Caco-2 (cell line): ENCODE results near the gene DLGAP4. TPM values are rescaled to one million over a fixed set of nuclear protein-coding genes. Genes with fewer than 3 reads are reported as not detected.
"Not testable (repeated sequence)": the region's sequence is repeated elsewhere in the genome, so short reads cannot be mapped to it uniquely, and the experiment has no call there.

Source experiments
- BruUV-seq: library from RNA; stranded (reverse); fragments of 400-500 nt; replicated peaks from 2 replicates; lab custom pipeline; 2021; lab: Mats Ljungman, UMichigan
- CTCF ChIA-PET: fragments of 300-600 bp; sonication (Branson Sonifier 250); formaldehyde crosslinking; loops from one replicate; lab custom pipeline; 2022; ENCODE audit warnings: antibody characterized with exemption; lab: Charles Lee
- POLR2A ChIA-PET: fragments of 300-600 bp; sonication (Branson Sonifier 250); formaldehyde crosslinking; loops from one replicate; lab custom pipeline; 2022; ENCODE audit warnings: antibody characterized with exemption; lab: Charles Lee
- DNase-seq, 2 experiments: peaks; one replicate each; pipeline versions ENCODE4 v3.0.0 to v3.0.0-alpha.2; 2020 to 2022
- H3K27me3 ChIP-seq: replicated peaks from 2 replicates; pipeline ENCODE4 v1.6.0; 2011; ENCODE audit warnings: low read length; ENCODE audit not compliant: control insufficient read depth, insufficient read depth
- H3K36me3 ChIP-seq: 2 replicates; pipeline ENCODE4 v1.5.1; 2011; ENCODE audit warnings: low read length; ENCODE audit not compliant: control insufficient read depth, insufficient read depth
- H3K4me1 ChIP-seq: fragments of 250-450 bp; sonication (Bioruptor Pico); 2 replicates; pipeline ENCODE4 v1.5.1; 2020; ENCODE audit warnings: mild to moderate bottlenecking
- H3K4me3 ChIP-seq: 2 replicates; pipeline ENCODE4 v1.5.1; 2011; ENCODE audit warnings: low read depth, mild to moderate bottlenecking, control low read depth, low read length
- H3K9me3 ChIP-seq: fragments of 250-450 bp; sonication (Bioruptor Pico); 2 replicates; pipeline ENCODE4 v1.5.1; 2020; ENCODE audit warnings: mild to moderate bottlenecking, moderate library complexity
- H3K27ac Mint-ChIP-seq: one replicate; pipeline ENCODE4 v1.8.0; 2022; ENCODE audit warnings: mixed read lengths; ENCODE audit not compliant: unreplicated experiment
- H3K27me3 Mint-ChIP-seq: one replicate; pipeline ENCODE4 v1.8.0; 2022; ENCODE audit warnings: mixed read lengths; ENCODE audit not compliant: insufficient read depth, unreplicated experiment
- H3K36me3 Mint-ChIP-seq: one replicate; pipeline ENCODE4 v1.8.0; 2022; ENCODE audit warnings: mild to moderate bottlenecking, mixed read lengths; ENCODE audit not compliant: insufficient read depth, unreplicated experiment
- H3K4me1 Mint-ChIP-seq: one replicate; pipeline ENCODE4 v1.8.0; 2022; ENCODE audit warnings: low read depth, mixed read lengths; ENCODE audit not compliant: unreplicated experiment
- H3K4me3 Mint-ChIP-seq: one replicate; pipeline ENCODE4 v1.8.0; 2022; ENCODE audit warnings: mild to moderate bottlenecking, moderate library complexity, mixed read lengths; ENCODE audit not compliant: unreplicated experiment
- H3K9me3 Mint-ChIP-seq: one replicate; pipeline ENCODE4 v1.8.0; 2022; ENCODE audit warnings: mixed read lengths; ENCODE audit not compliant: unreplicated experiment
- CTCF ChIP-seq, 2 experiments: fragments of 200-600 bp in 1 of 2; IDR thresholded peaks; 1 replicate in 1 of 2; 2 replicates in 1 of 2; pipeline versions ENCODE4 v1.5.1 to v1.8.0; 2011 to 2022; ENCODE audit warnings: antibody characterized with exemption in 1 of 2, control low read depth in 1 of 2, inconsistent platforms in 1 of 2, low read depth in 1 of 2, low read length in 1 of 2, mild to moderate bottlenecking in 1 of 2, moderate library complexity in 1 of 2; ENCODE audit not compliant: insufficient read depth in 1 of 2, severe bottlenecking in 1 of 2, unreplicated experiment in 1 of 2
- intact Hi-C: fragments of 100-400 bp; cut with micrococcal nuclease; formaldehyde crosslinking; loops from one replicate; pipeline ENCODE4 v1.10.0; 2022; ENCODE audit not compliant: unreplicated experiment
- total RNA-seq: library from RNA; stranded (reverse); gene quantifications from 2 replicates; pipeline ENCODE4 v1.2.3, GENCODE V29; 2022

Gene DLGAP4
- total RNA-seq, 1 experiment from 2014 or later, result 122 TPM

DNA sequence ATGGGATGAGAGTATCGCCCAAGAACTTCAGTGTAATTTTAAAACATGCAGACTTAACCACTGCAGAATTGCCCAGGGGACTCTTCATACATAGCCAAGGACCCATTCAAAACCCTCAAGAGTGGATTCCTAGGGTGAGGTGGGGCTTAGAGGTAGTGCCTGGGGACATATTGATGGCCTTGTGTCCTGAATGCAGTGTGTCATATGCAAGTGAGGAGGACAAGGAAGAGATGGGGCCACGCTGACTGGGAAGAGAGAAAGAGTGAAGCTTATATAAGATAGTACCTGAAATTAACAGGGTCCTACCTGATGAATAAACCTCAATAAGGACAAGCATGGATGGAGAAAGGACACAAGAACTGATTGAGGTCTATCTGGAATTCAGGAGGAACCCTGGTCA lies 249.1 kb downstream of the DLGAP4 start:
- POLR2A ChIA-PET, result no interaction called here
- H3K27me3 ChIP-seq, result no peaks in the 10 kb centered on the region
- no TSS peak for BruUV-seq
- DNase-seq, result no peak
- no peak overlapping the region for H3K4me3 ChIP-seq
- intact Hi-C loops, result no loop called here
- H3K4me1 ChIP-seq, result no peaks in the 10 kb centered on the region
- H3K4me3 Mint-ChIP-seq, result no peak overlapping the region
- CTCF ChIA-PET, result no interaction called here
- peaks cover 2% of the 10 kb centered on the region for H3K27me3 Mint-ChIP-seq
- no peaks in the 10 kb centered on the region for H3K9me3 ChIP-seq
- peaks cover 19% of the 10 kb centered on the region for H3K36me3 Mint-ChIP-seq
- no peak overlapping the region for H3K27ac Mint-ChIP-seq
- TF ChIP-seq CTCF (IDR thresholded peaks at IDR 0.05; ENCODE audit: insufficient read depth in 1 of 2, low read depth in 1 of 2, low read length in 1 of 2, severe bottlenecking in 1 of 2, unreplicated experiment in 1 of 2), result no peak
- H3K36me3 ChIP-seq, result no peaks in the 10 kb centered on the region
- H3K9me3 Mint-ChIP-seq, result no peaks in the 10 kb centered on the region
- H3K4me1 Mint-ChIP-seq, result peaks cover 6% of the 10 kb centered on the region

DNA sequence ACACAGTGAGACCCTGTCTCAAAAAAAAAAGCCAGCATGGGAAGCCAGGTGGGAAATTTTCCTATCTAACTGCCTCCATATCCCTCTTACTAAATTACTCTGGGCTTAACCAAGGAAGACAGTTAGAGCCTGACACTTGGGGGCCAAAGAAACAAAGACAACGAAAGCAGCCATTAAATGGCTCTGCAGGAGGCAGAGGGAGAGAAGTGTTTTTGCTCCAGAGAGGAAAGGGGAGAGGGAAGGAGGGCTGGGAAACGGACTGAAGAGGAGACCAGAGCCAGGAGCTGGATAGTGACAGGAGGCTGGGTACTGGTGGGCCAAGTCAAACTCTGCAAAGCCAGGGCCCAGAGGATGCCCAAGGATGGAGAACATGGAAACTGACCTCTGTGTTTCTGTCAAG lies 256.6 kb downstream of the DLGAP4 start:
- DNase-seq, result no peak
- H3K9me3 ChIP-seq, result peaks cover 10% of the 10 kb centered on the region
- no peak for TF ChIP-seq CTCF (IDR thresholded peaks at IDR 0.05; ENCODE audit: insufficient read depth in 1 of 2, low read depth in 1 of 2, low read length in 1 of 2, severe bottlenecking in 1 of 2, unreplicated experiment in 1 of 2)
- ChIA-PET POLR2A (no interaction called here), CTCF (interaction anchor here (1.1 to 1.3 kb wide), 2 partner anchors 14 to 43 kb away, joined by 3 to 5 read pairs; partner anchors contain the start of gene RAB5IF)
- H3K4me3 ChIP-seq, result no peak overlapping the region
- no peaks in the 10 kb centered on the region for H3K27me3 ChIP-seq
- Mint-ChIP-seq H3K27ac (no peak overlapping the region), H3K4me3 (no peak overlapping the region), H3K36me3 (no peaks in the 10 kb centered on the region), H3K9me3 (peaks cover 18% of the 10 kb centered on the region), H3K4me1 (peaks cover 7% of the 10 kb centered on the region), H3K27me3 (no peaks in the 10 kb centered on the region)
- no peaks in the 10 kb centered on the region for H3K36me3 ChIP-seq
- intact Hi-C loops, result loop anchor here (1.0 kb wide), 1 partner anchor 11 kb away; the partner anchor contains the start of gene TGIF2
- peaks cover 8% of the 10 kb centered on the region; the same call in 1 of the 2 replicates for H3K4me1 ChIP-seq
- no TSS peak for BruUV-seq

DNA sequence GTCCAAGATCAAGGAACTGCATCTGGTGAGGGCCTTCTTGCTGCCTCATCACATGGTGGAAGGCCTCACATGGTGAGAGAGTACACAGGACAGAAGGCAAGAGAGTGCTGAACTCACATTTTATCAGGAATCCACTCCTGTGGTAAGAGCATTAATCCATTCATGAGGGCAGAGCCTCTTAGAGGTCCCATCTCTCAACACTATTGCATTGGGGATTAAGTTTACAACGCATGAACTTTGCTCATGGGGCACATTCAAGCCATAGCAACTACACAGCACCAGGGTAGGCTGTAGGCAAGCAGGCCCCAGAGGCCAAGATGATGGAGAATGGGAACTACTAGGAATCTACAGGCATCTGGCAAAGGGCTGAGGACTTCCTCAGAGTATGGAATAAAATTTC lies 257.2 kb downstream of the DLGAP4 start:
- Mint-ChIP-seq H3K27me3 (no peaks in the 10 kb centered on the region), H3K27ac (no peak overlapping the region), H3K4me3 (no peak overlapping the region), H3K9me3 (peaks cover 18% of the 10 kb centered on the region), H3K36me3 (no peaks in the 10 kb centered on the region), H3K4me1 (peaks cover 7% of the 10 kb centered on the region)
- Histone ChIP-seq H3K4me3 (no peak overlapping the region), H3K27me3 (no peaks in the 10 kb centered on the region), H3K36me3 (no peaks in the 10 kb centered on the region), H3K4me1 (peaks cover 8% of the 10 kb centered on the region; the same call in 1 of the 2 replicates), H3K9me3 (peaks cover 10% of the 10 kb centered on the region)
- DNase-seq, result no peak
- no TSS peak for BruUV-seq
- intact Hi-C loops, result loop anchor here (1.0 kb wide), 1 partner anchor 10 kb away; the partner anchor contains the start of gene TGIF2
- TF ChIP-seq CTCF (IDR thresholded peaks at IDR 0.05; ENCODE audit: insufficient read depth in 1 of 2, low read depth in 1 of 2, low read length in 1 of 2, severe bottlenecking in 1 of 2, unreplicated experiment in 1 of 2), result no peak
- POLR2A ChIA-PET, result no interaction called here
- CTCF ChIA-PET, result no interaction called here

- H3K27ac Mint-ChIP-seq, BruUV-seq, CTCF ChIA-PET, H3K4me3 Mint-ChIP-seq, intact Hi-C loops, DNase-seq, H3K27me3 Mint-ChIP-seq, POLR2A ChIA-PET, H3K4me1 ChIP-seq, H3K27me3 ChIP-seq, H3K4me1 Mint-ChIP-seq, H3K9me3 ChIP-seq, H3K4me3 ChIP-seq, H3K36me3 Mint-ChIP-seq, H3K36me3 ChIP-seq: not testable (repeated sequence)
- H3K9me3 Mint-ChIP-seq, result peaks cover 18% of the 10 kb centered on the region
Measured at GRCh38 chr20:36564078-36564725, 258.1 kb downstream of the DLGAP4 start.

DNA sequence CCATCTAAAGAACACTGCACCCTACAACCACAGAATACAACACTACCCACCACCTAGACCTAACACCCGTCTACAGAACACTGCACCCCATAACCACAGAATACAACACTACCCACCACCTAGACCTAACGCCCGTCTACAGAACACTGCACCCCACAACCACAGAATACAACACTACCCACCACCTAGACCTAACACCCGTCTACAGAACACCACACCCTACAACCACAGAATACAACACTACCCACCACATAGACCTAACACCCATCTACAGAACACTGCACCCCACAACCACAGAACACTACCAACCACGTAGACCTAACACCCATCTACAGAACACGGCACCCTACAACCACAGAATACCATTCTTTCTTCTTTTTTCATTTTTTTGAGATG lies 258.6 kb downstream of the DLGAP4 start:
- H3K27me3 ChIP-seq, POLR2A ChIA-PET, CTCF ChIA-PET, H3K4me1 Mint-ChIP-seq, DNase-seq, H3K4me1 ChIP-seq, intact Hi-C loops, H3K27ac Mint-ChIP-seq, H3K9me3 ChIP-seq, H3K36me3 ChIP-seq, H3K36me3 Mint-ChIP-seq, H3K4me3 Mint-ChIP-seq, H3K27me3 Mint-ChIP-seq, H3K4me3 ChIP-seq, BruUV-seq: not testable (repeated sequence)
- H3K9me3 Mint-ChIP-seq, result peaks cover 18% of the 10 kb centered on the region
